ACC112 (cell line): ENCODE results near the gene SLC1A2.

ENCODE experiments used
- H2AFZ ChIP-seq: fragments of 200-600 bp; sonication (generic); one replicate; pipeline ENCODE4 v1.6.0; 2017; ENCODE audit warnings: antibody characterized with exemption, low read length; ENCODE audit not compliant: unreplicated experiment
- H3K27ac ChIP-seq: fragments of 200-600 bp; sonication (generic); 2 replicates; pipeline ENCODE4 v1.5.1; 2014; ENCODE audit warnings: low read depth, mild to moderate bottlenecking, antibody characterized with exemption, low read length, moderate library complexity
- H3K27me3 ChIP-seq: fragments of 200-600 bp; sonication (generic); 2 replicates; pipeline ENCODE4 v1.6.1; 2014; ENCODE audit warnings: mild to moderate bottlenecking, antibody characterized with exemption, low read length, moderate library complexity, mixed read lengths; ENCODE audit not compliant: insufficient read depth
- H3K36me3 ChIP-seq: fragments of 200-600 bp; sonication (generic); 2 replicates; pipeline ENCODE4 v1.6.1; 2016; ENCODE audit warnings: mild to moderate bottlenecking, antibody characterized with exemption, low read length, moderate library complexity, mixed read lengths; ENCODE audit not compliant: insufficient read depth
- H3K4me1 ChIP-seq: fragments of 200-600 bp; sonication (generic); one replicate; pipeline ENCODE4 v1.6.1; 2016; ENCODE audit warnings: low read length, mixed read lengths; ENCODE audit not compliant: insufficient read depth, unreplicated experiment, control insufficient read depth
- H3K4me3 ChIP-seq: fragments of 200-600 bp; sonication (generic); 2 replicates; pipeline ENCODE4 v1.5.1; 2014; ENCODE audit warnings: mild to moderate bottlenecking, low read depth, low read length
- H3K79me2 ChIP-seq: fragments of 200-600 bp; sonication (generic); one replicate; pipeline ENCODE4 v1.6.0; 2016; ENCODE audit warnings: low read length; ENCODE audit not compliant: control insufficient read depth, unreplicated experiment, insufficient read depth

The SLC1A2 gene

DNA sequence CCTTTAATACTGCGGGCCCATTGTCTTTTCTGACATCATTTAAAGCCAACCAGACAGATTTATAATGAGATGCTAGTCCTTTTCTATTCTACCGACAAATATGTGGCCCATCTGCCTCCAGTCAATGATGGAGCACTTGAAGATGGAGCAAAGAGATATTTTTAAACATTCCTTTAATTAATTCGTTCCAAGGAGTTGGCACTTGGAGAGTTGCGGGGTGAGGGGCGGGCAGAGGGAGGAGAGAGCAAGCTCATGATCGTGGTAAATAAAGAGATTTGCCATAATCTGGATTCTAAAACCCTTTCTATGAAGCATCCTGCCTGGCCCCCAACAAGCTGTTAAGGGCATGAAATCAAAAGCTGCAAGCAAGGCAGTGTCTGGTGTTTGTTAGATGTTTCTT lies 5.0 kb downstream of the SLC1A2 start:
- H3K36me3 ChIP-seq = no peaks in the 10 kb centered on the region
- H3K27me3 ChIP-seq = peaks cover 67% of the 10 kb centered on the region
- H3K4me1 ChIP-seq = no peaks in the 10 kb centered on the region
- no peak overlapping the region for H3K4me3 ChIP-seq
- H3K79me2 ChIP-seq = no peaks in the 10 kb centered on the region
- no peak overlapping the region for H2AFZ ChIP-seq
- H3K27ac ChIP-seq = no peak overlapping the region

- peaks cover 59% of the 10 kb centered on the region for H3K27me3 ChIP-seq
- no peaks in the 10 kb centered on the region for H3K79me2 ChIP-seq
- no peaks in the 10 kb centered on the region for H3K4me1 ChIP-seq
- H3K4me3 ChIP-seq = no peak overlapping the region
- H3K27ac ChIP-seq = no peak overlapping the region
- no peaks in the 10 kb centered on the region for H3K36me3 ChIP-seq
- no peak overlapping the region for H2AFZ ChIP-seq
Measured at GRCh38 chr11:35413598-35413997, 5.8 kb downstream of the SLC1A2 start.

DNA sequence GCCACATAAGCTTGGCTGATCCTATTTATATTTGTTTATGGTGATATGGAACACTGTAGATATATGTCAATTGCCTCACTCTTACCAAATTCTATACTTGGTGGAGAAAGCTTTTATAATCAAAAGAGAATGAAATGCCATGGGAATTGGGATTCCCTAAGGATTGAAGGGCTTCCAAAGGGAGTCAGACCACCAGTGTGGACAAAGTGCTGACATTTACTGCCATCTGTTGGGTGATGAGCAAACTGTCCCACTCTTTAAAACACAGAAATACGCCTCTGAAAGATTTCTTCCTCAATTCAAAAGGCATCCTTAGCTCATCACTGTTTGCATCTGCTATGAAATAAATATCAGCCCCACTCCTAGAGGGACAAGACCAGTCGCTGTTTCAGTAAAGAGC lies 7.1 kb downstream of the SLC1A2 start:
- Histone ChIP-seq H2AFZ (no peak overlapping the region), H3K27me3 (peaks cover 46% of the 10 kb centered on the region), H3K27ac (no peak overlapping the region), H3K36me3 (no peaks in the 10 kb centered on the region), H3K4me1 (no peaks in the 10 kb centered on the region), H3K79me2 (no peaks in the 10 kb centered on the region), H3K4me3 (no peak overlapping the region)

GRCh38 chr11:35407041-35407440 lies 12.3 kb downstream of the SLC1A2 start:
- Histone ChIP-seq H2AFZ (no peak overlapping the region), H3K79me2 (no peaks in the 10 kb centered on the region), H3K4me1 (no peaks in the 10 kb centered on the region), H3K4me3 (no peak overlapping the region), H3K27ac (no peak overlapping the region), H3K27me3 (peaks cover 9% of the 10 kb centered on the region; the same call in 1 of the 2 replicates), H3K36me3 (no peaks in the 10 kb centered on the region)

GRCh38 chr11:35404388-35404775 lies 15.0 kb downstream of the SLC1A2 start:
- Histone ChIP-seq H2AFZ (no peak overlapping the region), H3K27me3 (no peaks in the 10 kb centered on the region), H3K27ac (no peak overlapping the region)

GRCh38 chr11:35403765-35404387 lies 15.5 kb downstream of the SLC1A2 start:
- H3K27ac ChIP-seq = no peak overlapping the region
- no peak overlapping the region for H2AFZ ChIP-seq
- H3K4me1 ChIP-seq = no peaks in the 10 kb centered on the region
- no peaks in the 10 kb centered on the region for H3K27me3 ChIP-seq
- no peaks in the 10 kb centered on the region for H3K79me2 ChIP-seq
- no peaks in the 10 kb centered on the region for H3K36me3 ChIP-seq
- no peak overlapping the region for H3K4me3 ChIP-seq

More at GRCh38 chr11:35404388-35404775, 15.0 kb downstream of the SLC1A2 start:
- H3K79me2 ChIP-seq = no peaks in the 10 kb centered on the region
- H3K4me1 ChIP-seq = no peaks in the 10 kb centered on the region
- H3K36me3 ChIP-seq = no peaks in the 10 kb centered on the region
- H3K4me3 ChIP-seq = no peak overlapping the region

DNA sequence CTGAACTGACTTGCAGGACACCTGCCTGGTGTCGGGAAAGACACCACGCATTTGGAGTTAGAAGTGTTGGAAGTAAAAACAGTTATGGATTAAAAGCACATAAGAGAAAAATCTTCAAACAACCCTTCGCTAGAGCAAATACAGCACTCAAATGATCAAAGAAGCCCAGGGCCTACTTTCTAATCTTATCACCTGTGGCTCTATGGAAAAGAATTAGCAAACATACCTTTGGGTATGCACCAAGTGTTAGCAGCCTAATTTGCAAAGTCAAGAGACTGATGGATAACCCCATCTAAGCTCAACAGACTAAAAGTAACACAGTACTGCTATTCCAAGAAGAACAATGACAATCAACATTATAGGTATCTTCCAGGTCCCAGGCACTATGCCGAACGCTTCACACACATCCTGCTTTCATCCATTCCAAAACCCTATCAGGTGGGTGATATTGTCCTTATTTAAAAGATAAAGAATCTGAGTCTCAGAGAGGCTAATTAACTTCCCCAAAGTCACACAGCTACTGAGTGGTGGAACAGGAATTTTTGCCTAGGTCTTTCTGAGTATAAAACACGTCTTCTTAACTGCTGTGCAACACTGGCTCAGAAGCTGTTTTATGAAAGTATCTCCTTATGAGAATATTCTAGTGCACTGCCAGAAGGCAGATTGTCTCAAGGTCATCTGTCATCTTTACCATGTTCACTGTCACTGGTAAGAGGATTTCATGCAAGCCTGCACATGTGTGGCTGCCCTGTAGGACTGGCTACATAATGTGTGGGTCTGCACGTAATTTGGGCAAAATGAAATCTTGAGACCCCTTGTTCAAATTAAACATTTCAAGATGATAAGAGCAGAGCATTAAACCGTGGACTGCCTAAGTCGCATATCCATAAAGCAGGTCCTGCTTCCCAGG lies 16.4 kb downstream of the SLC1A2 start:
- no peak overlapping the region for H3K27ac ChIP-seq
- H2AFZ ChIP-seq = no peak overlapping the region
- H3K27me3 ChIP-seq = no peaks in the 10 kb centered on the region
- no peak overlapping the region for H3K4me3 ChIP-seq
- no peaks in the 10 kb centered on the region for H3K4me1 ChIP-seq
- no peaks in the 10 kb centered on the region for H3K36me3 ChIP-seq
- H3K79me2 ChIP-seq = no peaks in the 10 kb centered on the region

DNA sequence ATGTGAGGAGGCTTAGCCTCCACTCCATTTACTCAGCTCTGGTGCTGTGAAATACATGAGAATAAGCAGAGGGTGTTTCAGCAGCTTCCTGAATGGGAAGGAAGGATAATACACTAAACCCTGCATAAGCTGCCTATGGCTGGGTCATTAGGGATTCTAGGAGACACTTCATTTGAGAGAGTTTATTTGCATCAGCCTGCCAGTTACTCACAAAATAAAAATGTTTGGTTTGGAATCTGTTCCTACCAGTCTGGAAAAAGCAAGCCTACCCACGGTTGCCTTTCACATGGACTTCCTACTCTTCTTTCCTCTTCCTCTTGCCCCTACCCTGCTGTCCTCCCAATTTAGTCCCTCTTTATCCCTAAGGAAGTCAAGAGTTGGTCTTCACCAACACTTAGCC lies 20.5 kb downstream of the SLC1A2 start:
- Histone ChIP-seq H3K79me2 (no peaks in the 10 kb centered on the region), H3K27me3 (no peaks in the 10 kb centered on the region), H3K4me3 (no peak overlapping the region), H3K27ac (no peak overlapping the region), H2AFZ (no peak overlapping the region), H3K36me3 (no peaks in the 10 kb centered on the region), H3K4me1 (no peaks in the 10 kb centered on the region)

DNA sequence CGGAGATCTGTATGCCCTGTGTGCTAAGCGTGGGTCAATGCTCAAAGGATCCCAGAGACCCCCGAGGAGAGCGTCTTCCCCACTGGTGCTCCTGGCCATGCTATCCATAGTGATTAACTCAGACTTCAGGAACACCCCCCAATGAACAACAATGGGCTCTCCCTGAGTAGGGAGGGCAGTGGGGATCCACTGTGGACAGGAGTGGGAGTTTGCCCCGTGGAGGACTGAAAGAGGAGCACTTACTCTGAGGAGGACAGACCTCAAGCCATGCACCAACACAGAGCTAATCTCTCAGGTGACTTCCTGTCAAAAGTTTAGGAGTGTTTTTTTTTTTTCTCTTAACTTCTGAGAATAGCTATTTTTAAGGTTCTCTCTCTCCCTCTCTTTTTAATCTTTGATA lies 24.4 kb downstream of the SLC1A2 start:
- Histone ChIP-seq H3K27me3 (no peaks in the 10 kb centered on the region), H3K36me3 (no peaks in the 10 kb centered on the region), H3K27ac (no peak overlapping the region), H3K4me1 (peaks cover 15% of the 10 kb centered on the region), H3K79me2 (no peaks in the 10 kb centered on the region), H3K4me3 (no peak overlapping the region), H2AFZ (no peak overlapping the region)

DNA sequence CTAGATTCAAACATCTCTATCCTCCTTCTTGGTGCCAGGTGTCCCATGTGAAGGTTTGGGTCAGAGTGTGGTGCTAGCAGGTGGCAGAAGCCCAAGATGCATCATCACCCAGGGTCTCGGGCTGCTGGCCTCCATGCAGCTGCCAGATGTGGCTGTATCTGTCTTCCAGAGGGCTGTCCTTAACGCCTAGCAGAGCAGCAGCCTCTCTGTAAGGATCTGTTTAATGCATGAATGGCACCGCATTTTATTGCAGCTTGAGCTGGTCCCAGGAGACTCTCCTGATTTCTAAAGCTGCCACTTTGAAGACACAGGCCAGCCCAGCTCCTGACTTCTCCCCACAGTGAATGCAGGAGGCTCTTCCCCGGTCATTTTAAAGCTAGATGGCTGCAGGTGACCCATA lies 26.3 kb downstream of the SLC1A2 start:
- Histone ChIP-seq H3K27me3 (no peaks in the 10 kb centered on the region), H3K4me1 (peaks cover 15% of the 10 kb centered on the region), H3K27ac (no peak overlapping the region), H3K36me3 (no peaks in the 10 kb centered on the region), H2AFZ (no peak overlapping the region), H3K4me3 (no peak overlapping the region), H3K79me2 (no peaks in the 10 kb centered on the region)
